ENCODE results near the gene TLR1.

GRCh38 chr4:38834570-38834969 is 30.0 kb upstream of the TLR1 start:
- TF ChIP-seq POLR2A (IDR thresholded peaks at IDR 0.05; ENCODE audit: low read depth, low read length) (no peak), POLR2AphosphoS5 (IDR thresholded peaks at IDR 0.05; ENCODE audit: low read depth, low read length) (no peak)
